Stimulated activated CD4-positive, alpha-beta T cell treated with anti-CD3 and anti-CD28 coated beads, TNF-alpha, amount 100 ng/mL, for 4 hours (primary cell): ENCODE measurements around the gene PROKR1.
"Not testable (repeated sequence)": the region's sequence is repeated elsewhere in the genome, so short reads cannot be mapped to it uniquely, and the experiment has no call there.

Experiments
- DNase-seq, 3 experiments: peaks; one replicate each; pipeline ENCODE4 v3.0.0-alpha.2; 2020; ENCODE audit warnings: low read depth in 3 of 3

The PROKR1 gene

GRCh38 chr2:68643011-68643873, at the start of gene PROKR1:
Gene PROKR1, plus strand, starts transcription at chr2:68643579. Its CDS starts 2,243 bp downstream, at chr2:68645822.
- no peak for DNase-seq

- no peak for DNase-seq
Measured at GRCh38 chr2:68594041-68594440, 49.3 kb upstream of the PROKR1 start.

GRCh38 chr2:68594674-68595492, 48.5 kb upstream of the PROKR1 start:
- peak in 2 of 3 experiments; percentile 19 to 37 for DNase-seq

GRCh38 chr2:68595493-68595785, 47.9 kb upstream of the PROKR1 start:
- not testable (repeated sequence) for DNase-seq

GRCh38 chr2:68600495-68600894, 42.9 kb upstream of the PROKR1 start:
- not testable (repeated sequence) for DNase-seq

DNA sequence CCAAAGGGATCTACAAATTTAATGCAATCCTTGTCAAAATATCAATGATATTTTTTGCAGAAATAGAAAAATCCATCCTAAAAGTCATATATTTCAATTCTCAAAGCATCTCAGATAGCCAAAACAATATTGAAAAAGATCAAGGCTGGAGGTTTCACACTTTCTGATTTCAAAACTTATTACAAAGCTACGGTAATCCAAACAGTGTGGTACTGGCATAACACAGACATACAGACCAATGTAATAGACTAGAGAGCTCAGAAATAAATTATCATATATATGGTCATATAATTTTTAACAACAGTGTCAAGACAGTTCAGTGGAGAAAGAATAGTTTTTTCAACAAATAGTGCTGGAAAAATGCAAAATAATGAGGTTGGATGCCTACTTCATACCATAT, 40.3 kb upstream of the PROKR1 start:
- no peak for DNase-seq

- DNase-seq, result no peak
Measured at GRCh38 chr2:68604077-68604476, 39.3 kb upstream of the PROKR1 start.

DNA sequence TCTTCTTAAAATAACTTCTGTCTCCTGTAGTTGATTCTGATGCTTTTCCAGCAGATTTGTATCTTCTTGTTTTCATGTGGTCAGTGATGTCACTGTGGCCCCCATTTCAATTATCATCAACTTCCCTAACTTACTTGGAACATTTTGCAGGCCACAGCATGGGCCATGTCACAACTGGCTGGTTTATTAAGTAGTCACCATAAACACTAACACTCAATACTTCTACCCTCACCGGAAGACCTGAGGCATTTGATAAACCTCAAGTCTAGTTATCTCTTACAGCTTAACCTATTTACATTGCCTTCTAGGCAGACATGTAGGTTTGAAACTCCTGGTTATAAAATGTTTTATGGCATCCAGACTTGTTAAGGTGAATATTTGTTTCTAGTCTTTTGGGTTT, 37.4 kb upstream of the PROKR1 start:
- no peak for DNase-seq

DNA sequence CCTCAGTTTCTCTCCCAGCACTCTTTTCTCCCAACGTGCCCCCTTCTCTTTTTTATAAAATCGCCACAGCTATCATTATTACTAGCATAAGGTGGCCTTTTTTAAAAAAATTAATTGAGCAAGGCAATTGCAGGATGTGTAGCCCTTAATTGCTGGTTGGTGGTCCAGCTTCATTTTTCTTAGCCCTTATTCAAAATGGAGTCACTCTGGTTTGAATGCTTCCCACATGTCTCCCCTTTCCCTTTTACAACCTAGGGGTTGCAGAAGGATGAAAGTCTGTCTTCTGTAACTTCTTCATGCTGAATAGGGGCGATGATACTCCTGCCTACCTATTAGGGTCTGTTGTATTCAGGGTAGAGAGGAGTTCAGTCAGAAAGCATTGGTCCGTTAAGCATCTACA, 36.6 kb upstream of the PROKR1 start:
- no peak for DNase-seq

- no peak for DNase-seq
Measured at GRCh38 chr2:68607837-68608236, 35.5 kb upstream of the PROKR1 start.

- no peak for DNase-seq
Measured at GRCh38 chr2:68612765-68613519, 30.4 kb upstream of the PROKR1 start.

GRCh38 chr2:68620772-68621171, 22.6 kb upstream of the PROKR1 start:
- no peak for DNase-seq

DNA sequence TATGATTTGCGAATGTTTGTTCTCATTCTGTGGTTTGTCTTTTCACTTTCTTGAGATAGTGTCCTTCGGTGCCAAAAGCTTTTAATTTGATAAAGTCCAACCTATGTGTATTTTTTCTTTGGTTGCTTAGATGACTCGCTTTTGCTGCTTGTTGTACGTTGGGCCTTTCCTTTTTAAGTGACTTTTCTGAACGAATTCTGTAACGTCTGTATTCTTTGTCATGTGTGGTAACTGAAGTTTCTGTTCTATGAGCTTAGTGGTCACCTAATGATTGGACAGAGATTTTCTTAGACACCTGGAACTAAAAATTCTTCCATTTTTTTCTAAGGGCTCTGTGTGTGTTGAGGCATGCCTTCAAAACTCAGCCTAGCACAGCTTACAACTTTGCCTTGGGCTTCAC, 19.6 kb upstream of the PROKR1 start:
- DNase-seq, result no peak

GRCh38 chr2:68627615-68628014, 15.8 kb upstream of the PROKR1 start:
- no peak for DNase-seq

GRCh38 chr2:68632021-68632420, 11.4 kb upstream of the PROKR1 start:
- DNase-seq, result no peak

DNA sequence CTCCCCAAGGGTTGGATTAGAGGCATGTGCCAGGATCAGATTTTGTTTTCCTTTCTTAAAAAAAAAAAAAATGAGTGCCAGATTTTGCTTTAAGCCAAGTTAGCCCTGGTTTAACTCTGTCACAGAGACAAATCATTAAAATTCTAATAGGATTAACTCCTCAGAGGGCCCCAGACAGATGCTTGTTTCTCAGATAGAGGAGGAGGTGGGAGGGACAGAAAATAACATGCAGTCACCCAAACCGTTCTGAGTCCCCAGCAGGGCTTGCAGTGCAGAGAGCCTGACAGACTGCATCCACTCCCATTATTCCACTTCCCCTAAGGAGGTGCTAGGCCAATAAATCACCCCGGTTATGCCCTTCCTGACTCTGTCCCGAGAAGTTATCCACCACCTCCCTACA, 6.3 kb upstream of the PROKR1 start:
- DNase-seq, result no peak

- DNase-seq, result no peak
Measured at GRCh38 chr2:68643874-68644485, 601 bp downstream of the PROKR1 start.

DNA sequence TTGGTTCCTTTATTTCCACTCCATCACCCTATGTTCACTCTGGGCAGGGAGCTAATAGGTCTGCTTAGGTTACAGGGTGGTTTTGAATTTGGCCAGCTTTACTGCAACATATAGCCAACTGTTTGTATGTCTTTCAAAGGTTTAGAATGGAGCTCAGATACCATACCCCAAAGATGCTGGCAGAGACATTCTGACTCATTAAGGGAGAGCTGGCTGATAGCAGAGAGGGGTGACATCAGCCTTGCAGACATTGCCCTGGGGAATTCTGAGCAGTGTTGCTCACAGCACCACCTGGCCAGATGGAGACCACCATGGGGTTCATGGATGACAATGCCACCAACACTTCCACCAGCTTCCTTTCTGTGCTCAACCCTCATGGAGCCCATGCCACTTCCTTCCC, 2.1 kb downstream of the PROKR1 start:
- no peak for DNase-seq

DNA sequence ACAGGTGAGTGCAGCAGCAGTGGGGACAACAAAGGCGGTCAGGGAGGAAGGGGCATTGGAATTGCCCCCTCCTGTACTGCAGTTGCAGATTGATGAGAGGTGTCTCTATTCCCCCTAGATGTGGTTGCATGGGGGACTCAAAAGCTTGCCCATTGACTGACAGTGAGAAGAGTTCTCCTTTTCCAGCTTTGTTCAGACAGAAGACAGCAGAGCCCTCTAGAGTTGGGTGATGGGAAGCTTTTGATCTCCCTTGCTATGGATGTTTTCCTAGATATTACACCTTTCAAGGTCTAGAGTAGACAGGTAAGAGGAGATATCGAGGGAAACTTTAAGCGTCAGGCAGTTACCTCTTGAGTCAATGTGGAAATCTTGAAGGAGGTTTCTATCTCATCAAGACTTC, 2.9 kb downstream of the PROKR1 start:
- no peak for DNase-seq

- DNase-seq, result no peak
Measured at GRCh38 chr2:68650645-68651044, 7.3 kb downstream of the PROKR1 start.

DNA sequence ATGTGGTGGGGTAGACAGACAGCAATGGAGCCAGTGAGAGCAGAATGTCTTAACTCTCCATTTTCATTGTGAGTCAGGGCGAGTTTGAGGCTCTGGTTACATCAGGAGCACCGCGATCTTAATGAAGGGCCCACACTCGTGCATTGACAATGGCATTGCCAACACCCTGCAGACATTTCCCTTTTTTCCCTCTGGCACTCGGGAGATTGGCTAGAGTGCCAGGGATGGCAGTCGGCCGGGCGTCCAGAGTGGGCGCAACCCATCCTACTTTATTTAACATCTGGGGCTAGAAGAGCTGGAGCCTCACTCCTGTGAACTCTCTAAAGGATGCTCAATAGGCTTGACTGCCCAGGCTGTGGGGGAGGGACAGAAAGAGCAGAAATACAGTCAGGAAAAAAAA, 9.7 kb downstream of the PROKR1 start:
- DNase-seq, result no peak

GRCh38 chr2:68653538-68653982, 10.2 kb downstream of the PROKR1 start:
- peak in 1 of 3 experiments; percentile 9 for DNase-seq
